Smooth muscle cell (in vitro differentiated cells): ENCODE results near the gene MAGI1. TPM values are rescaled to one million over a fixed set of nuclear protein-coding genes. Genes with fewer than 3 reads are reported as not detected.

ENCODE experiments used
- DNase-seq: peaks from one replicate; lab custom pipeline; 2025; ENCODE audit not compliant: unreplicated experiment; lab: John Stamatoyannopoulos, UW
- H2AFZ ChIP-seq: fragments of 200-600 bp; sonication (generic); 2 replicates; pipeline ENCODE4 v1.6.0; 2016; ENCODE audit warnings: antibody characterized with exemption, low read depth, mild to moderate bottlenecking
- H3F3A ChIP-seq: fragments of 200-600 bp; sonication (generic); 2 replicates; pipeline ENCODE4 v1.6.0; 2017; ENCODE audit warnings: antibody characterized with exemption, low read depth
- H3K27ac ChIP-seq: fragments of 200-600 bp; sonication (generic); 2 replicates; pipeline ENCODE4 v1.5.1; 2016; ENCODE audit warnings: low read depth, mild to moderate bottlenecking
- H3K27me3 ChIP-seq: fragments of 200-600 bp; sonication (generic); 2 replicates; pipeline ENCODE4 v1.6.1; 2016; ENCODE audit warnings: low read depth, mild to moderate bottlenecking
- H3K36me3 ChIP-seq: fragments of 200-600 bp; sonication (generic); 2 replicates; pipeline ENCODE4 v1.5.1; 2016; ENCODE audit warnings: low read depth
- H3K4me1 ChIP-seq: fragments of 200-600 bp; sonication (generic); 2 replicates; pipeline ENCODE4 v1.5.1; 2016; ENCODE audit warnings: low read depth
- H3K4me2 ChIP-seq: fragments of 200-600 bp; sonication (generic); 2 replicates; pipeline ENCODE4 v1.6.0; 2016; ENCODE audit warnings: mild to moderate bottlenecking
- H3K4me3 ChIP-seq: fragments of 200-600 bp; sonication (generic); 2 replicates; pipeline ENCODE4 v1.5.1; 2016; ENCODE audit warnings: mild to moderate bottlenecking
- H3K79me2 ChIP-seq: fragments of 200-600 bp; sonication (generic); 2 replicates; pipeline ENCODE4 v1.6.0; 2016; ENCODE audit warnings: low read depth, mild to moderate bottlenecking
- H3K9ac ChIP-seq: fragments of 200-600 bp; sonication (generic); 2 replicates; pipeline ENCODE4 v1.6.0; 2016; ENCODE audit warnings: low read depth
- H3K9me3 ChIP-seq: fragments of 200-600 bp; sonication (generic); replicated peaks from 2 replicates; pipeline ENCODE4 v1.5.1; 2016; ENCODE audit warnings: low read depth
- H4K20me1 ChIP-seq: fragments of 200-600 bp; sonication (generic); 2 replicates; pipeline ENCODE4 v1.6.0; 2016; ENCODE audit warnings: low read depth
- WGBS: methylation state at CpG from one replicate; pipeline ENCODE4 v1.1.7; 2016; ENCODE audit warnings: low lambda C conversion rate; 5-methylcytosine and 5-hydroxymethylcytosine counted together
- polyA plus RNA-seq: library from polyadenylated mRNA; unstranded; fragments of >200 nt; fragmentation: Nextera tagmentation; extraction: Ambion mirVana; gene quantifications from 2 replicates; pipeline ENCODE4 v1.2.1, GENCODE V29; 2016
- total RNA-seq: library from RNA; depleted of rRNA; stranded (reverse); fragments of >200 nt; gene quantifications from 2 replicates; pipeline ENCODE4 v1.2.3, GENCODE V29; 2014
- TF ChIP-seq, protein P1 (sequence below): fragments of 200-600 bp; sonication (generic); IDR thresholded peaks from 2 replicates; pipeline ENCODE4 v1.5.1; 2017; ENCODE audit warnings: borderline replicate concordance, mild to moderate bottlenecking, antibody characterized with exemption; ENCODE audit not compliant: insufficient read depth, poor library complexity, severe bottlenecking

Gene MAGI1
- total and polyA plus RNA-seq, 2 experiments from 2014 or later, result 9.9 to 23.3 TPM

GRCh38 chr3:65968996-65969395 lies 69.7 kb downstream of the MAGI1 start:
- peaks cover 6% of the 10 kb centered on the region for H3K4me1 ChIP-seq
- DNase-seq, result no peak
- H3K4me2 ChIP-seq, result no peak overlapping the region
- H3K9ac ChIP-seq, result no peak overlapping the region
- TF ChIP-seq, protein P1, sequence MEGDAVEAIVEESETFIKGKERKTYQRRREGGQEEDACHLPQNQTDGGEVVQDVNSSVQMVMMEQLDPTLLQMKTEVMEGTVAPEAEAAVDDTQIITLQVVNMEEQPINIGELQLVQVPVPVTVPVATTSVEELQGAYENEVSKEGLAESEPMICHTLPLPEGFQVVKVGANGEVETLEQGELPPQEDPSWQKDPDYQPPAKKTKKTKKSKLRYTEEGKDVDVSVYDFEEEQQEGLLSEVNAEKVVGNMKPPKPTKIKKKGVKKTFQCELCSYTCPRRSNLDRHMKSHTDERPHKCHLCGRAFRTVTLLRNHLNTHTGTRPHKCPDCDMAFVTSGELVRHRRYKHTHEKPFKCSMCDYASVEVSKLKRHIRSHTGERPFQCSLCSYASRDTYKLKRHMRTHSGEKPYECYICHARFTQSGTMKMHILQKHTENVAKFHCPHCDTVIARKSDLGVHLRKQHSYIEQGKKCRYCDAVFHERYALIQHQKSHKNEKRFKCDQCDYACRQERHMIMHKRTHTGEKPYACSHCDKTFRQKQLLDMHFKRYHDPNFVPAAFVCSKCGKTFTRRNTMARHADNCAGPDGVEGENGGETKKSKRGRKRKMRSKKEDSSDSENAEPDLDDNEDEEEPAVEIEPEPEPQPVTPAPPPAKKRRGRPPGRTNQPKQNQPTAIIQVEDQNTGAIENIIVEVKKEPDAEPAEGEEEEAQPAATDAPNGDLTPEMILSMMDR, result no peak
- H3K79me2 ChIP-seq, result peaks cover 14% of the 10 kb centered on the region
- no peak overlapping the region for H3K27ac ChIP-seq
- no peak overlapping the region for H2AFZ ChIP-seq
- 90% methylated on average over 5 of the region's 5 CpGs for WGBS
- no peak overlapping the region for H3K4me3 ChIP-seq
- H3K27me3 ChIP-seq, result no peaks in the 10 kb centered on the region
- H3K36me3 ChIP-seq, result no peaks in the 10 kb centered on the region
- no peaks in the 10 kb centered on the region for H3F3A ChIP-seq
- peaks cover 17% of the 10 kb centered on the region for H4K20me1 ChIP-seq
- H3K9me3 ChIP-seq, result no peaks in the 10 kb centered on the region

GRCh38 chr3:65967451-65967850 lies 71.3 kb downstream of the MAGI1 start:
- no peak overlapping the region for H3K9ac ChIP-seq
- H2AFZ ChIP-seq, result no peak overlapping the region
- 73% methylated on average over 3 of the region's 3 CpGs for WGBS
- no peaks in the 10 kb centered on the region for H3F3A ChIP-seq
- H3K27me3 ChIP-seq, result no peaks in the 10 kb centered on the region
- peaks cover 9% of the 10 kb centered on the region for H3K4me1 ChIP-seq
- no peak for DNase-seq
- no peak overlapping the region for H3K27ac ChIP-seq
- H3K36me3 ChIP-seq, result no peaks in the 10 kb centered on the region
- peaks cover 15% of the 10 kb centered on the region for H3K79me2 ChIP-seq
- H4K20me1 ChIP-seq, result peaks cover 12% of the 10 kb centered on the region
- H3K4me3 ChIP-seq, result no peak overlapping the region
- TF ChIP-seq, protein P1, result no peak
- no peak overlapping the region for H3K4me2 ChIP-seq
- H3K9me3 ChIP-seq, result no peaks in the 10 kb centered on the region

GRCh38 chr3:65964838-65965237 lies 73.9 kb downstream of the MAGI1 start:
- 93% methylated on average over 3 of the region's 3 CpGs for WGBS
- H3K36me3 ChIP-seq, result no peaks in the 10 kb centered on the region
- H3K9ac ChIP-seq, result no peak overlapping the region
- no peaks in the 10 kb centered on the region for H3K27me3 ChIP-seq
- DNase-seq, result no peak
- H2AFZ ChIP-seq, result no peak overlapping the region
- TF ChIP-seq, protein P1, result no peak
- H3K79me2 ChIP-seq, result peaks cover 18% of the 10 kb centered on the region
- H3K4me2 ChIP-seq, result peak overlapping the region; percentile 61
- peaks cover 7% of the 10 kb centered on the region for H4K20me1 ChIP-seq
- peak overlapping the region; percentile 84 for H3K27ac ChIP-seq
- no peaks in the 10 kb centered on the region for H3F3A ChIP-seq
- no peaks in the 10 kb centered on the region for H3K9me3 ChIP-seq
- H3K4me3 ChIP-seq, result no peak overlapping the region
- H3K4me1 ChIP-seq, result peaks cover 9% of the 10 kb centered on the region
